NCI-H1092 treated with DMSO at 0.1 percent for 48 hours (cell line): ENCODE measurements around the gene TOMM20.
"Not testable (repeated sequence)": the region's sequence is repeated elsewhere in the genome, so short reads cannot be mapped to it uniquely, and the experiment has no call there.

Experiments used
- DNase-seq: peaks from one replicate; lab custom pipeline; 2025; lab: John Stamatoyannopoulos, UW

TOMM20 gene

DNA sequence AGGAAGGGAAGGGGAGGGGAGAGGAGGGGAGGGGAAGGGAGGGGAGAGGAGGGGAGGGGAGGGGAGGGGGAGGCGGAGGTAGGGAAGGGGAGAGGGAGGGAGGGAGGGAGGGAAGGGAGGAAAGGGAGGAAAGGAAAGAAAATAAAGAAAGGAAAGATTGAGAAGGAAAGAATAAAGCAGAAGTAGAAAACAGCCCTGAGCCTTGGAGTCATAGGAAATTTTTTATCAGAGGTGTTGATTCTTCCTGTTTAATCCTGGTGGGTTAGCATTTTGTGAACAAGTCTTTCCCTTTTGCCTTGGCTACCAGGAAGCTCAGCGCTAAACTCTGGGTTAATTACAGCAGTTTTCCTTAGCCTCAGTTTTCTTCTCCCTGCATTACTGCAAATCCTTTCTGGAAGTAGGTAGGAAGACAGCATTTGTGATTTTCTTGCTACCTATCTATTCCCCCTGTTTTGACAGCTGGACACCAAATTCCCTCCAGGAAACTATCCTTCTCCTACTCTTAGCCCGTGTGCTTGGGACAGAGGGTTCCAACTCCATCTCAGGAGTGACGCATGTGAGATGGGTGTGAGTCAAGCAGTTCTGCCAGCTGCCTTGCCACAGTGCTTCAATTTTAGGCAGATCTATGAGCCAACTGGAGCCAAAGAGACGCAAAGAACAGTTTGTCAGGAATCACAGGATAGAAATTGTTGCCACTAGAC, 26.9 kb downstream of the TOMM20 start:
- no peak for DNase-seq

DNA sequence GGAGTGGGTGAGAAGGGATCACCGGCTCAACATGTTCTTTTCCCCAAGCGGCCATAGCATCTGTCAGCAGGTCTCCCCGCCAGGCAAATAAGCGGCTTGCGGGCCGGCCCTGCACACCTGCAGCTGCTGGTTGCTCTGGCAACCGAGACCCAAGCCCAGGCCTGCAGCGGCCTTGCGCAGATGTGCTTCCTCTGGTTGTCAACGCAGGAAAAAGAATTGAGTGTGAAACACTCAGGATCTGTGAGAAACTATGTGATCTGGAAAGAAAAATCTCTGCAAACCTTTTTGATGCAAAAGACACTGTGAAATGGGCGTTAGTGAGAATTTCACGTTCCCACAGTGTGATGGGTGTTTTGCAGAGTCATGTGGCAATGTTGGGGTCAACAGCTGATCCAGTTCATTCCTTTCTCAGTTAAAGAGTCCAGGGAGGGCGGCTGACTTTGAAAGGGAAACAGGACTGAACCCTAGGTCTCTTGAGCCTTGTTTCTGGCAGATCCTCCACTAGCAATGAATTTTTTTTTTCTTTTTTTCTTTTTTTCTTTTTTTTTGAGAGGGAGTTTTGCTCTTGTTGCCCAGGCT, 28.4 kb downstream of the TOMM20 start:
- DNase-seq = peak; percentile 34

DNA sequence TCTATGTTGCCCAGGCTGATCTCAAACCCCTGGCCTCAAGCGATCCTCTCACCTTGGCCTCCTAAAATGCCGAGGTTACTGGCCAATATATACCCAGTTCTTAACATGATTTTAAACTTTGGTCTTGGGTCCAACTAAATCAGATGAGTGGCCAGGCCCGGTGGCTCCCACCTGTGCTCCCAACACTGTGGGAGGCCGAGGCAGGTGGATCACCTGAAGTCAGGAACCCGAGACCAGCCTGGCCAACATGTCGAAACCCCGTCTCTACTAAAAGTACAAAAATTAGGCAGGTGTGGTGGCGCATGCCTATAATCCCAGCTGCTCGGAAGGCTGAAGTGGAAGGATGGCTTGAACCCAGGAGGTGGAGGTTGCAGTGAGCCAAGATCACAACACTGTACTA, 29.6 kb downstream of the TOMM20 start:
- DNase-seq = no peak

DNA sequence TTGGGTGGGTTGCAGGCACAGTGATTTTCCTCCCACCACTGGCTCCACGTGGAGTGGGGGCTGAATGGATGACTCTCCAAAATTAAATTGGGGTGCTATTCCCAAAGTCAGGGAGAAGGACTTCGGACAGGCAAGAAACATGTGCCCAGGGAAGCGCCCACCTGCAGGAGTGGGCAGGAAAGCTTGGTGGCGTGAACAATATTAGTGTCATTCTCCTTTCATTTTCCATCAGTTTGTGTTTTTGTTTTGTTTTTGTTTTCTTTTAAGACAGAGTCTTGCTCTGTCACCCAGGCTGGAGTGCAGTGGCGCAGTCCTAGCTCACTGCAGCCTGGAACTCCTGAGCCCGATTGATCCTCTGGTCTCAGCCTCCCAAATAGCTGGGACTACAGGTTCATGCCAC, 30.1 kb downstream of the TOMM20 start:
- no peak for DNase-seq

DNA sequence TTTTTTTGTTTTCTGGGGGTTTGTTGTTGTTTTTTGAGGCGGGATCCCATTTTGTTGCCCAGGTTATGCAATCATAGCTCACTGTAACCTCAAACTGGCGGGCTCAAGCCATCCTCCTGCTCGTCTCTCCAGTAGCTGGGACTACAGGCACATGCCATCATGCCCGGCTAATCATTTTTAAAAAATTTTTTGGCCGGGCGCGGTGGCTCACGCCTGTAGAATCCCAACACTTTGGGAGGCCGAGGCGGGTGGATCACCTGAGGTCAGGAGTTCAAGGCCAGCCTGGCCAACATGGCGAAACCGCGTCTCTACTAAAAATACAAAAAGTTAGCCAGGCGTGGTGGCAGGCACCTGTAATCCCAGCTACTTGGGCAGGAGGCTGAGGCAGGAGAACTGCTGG, 31.1 kb downstream of the TOMM20 start:
- not testable (repeated sequence) for DNase-seq

DNA sequence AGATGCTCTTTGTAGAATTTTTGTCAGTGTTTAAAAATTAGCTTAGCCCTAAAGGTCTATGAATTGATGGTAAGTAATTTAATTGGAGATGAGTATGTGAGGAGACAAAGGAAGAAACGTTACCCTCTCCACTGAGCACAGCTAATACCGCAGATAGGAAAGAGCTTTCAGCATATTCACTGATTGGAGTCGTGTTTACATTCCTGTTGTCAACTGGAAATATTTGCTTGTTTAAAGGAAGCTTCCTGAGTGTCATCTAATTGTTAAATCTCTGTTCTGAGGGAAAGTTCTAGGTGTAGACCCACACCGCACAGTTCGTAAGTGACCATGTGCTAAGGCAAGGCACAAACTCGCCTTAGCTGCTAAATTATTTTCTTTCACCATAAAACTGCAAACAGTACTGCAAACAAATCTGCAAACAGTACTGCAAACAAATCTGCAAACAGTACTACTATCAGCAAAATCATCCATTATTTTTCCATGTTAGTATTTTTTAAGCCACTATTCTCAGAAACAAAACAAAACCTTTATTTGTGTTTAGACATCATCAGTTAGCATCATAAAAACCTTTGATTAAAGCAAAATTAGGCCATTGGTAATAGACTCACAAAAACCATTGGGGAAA, 32.6 kb downstream of the TOMM20 start:
- DNase-seq = no peak

DNA sequence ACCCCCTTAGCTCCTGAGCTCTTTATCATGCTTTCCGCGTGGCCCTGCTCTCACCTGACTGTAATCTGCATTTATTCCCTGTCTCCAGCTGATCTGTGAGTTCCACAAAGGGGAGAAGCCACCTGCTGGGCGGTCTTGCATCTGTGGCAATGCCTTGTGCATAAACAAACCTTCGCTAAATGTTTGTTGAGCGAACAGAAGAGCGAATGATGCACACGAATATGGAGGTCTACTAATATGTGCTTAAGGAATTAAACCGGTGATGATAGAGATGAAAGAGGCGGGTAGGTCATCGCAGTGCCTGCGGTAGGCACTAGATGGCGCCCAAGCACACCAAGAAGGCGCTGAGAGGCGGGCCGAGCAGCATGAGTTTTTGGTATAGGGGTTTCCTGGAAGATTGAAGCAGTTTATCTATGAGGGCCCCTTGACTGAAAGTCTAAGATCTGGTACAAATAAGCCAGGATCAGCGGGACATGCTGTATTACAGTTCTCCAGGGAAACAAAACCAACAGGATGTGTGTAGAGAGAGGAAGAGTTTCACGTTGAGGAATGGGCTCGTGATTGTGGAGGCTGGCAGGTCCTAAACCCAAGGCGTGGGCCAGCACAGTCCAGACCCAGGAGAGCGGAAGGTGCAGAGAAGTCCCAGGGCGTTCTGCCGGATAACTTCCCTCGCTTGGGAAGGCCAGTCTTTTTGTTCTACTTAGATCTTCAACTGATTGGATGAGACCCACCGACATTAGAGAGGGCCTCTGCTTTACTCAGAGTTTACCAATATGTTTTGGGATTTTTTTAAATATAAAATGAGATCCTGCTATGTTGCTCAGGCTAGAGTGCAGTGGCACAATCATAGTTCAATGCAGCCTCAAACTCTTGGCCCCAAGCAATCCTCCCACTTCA, 34.7 kb downstream of the TOMM20 start:
- peak; percentile 80 for DNase-seq

DNA sequence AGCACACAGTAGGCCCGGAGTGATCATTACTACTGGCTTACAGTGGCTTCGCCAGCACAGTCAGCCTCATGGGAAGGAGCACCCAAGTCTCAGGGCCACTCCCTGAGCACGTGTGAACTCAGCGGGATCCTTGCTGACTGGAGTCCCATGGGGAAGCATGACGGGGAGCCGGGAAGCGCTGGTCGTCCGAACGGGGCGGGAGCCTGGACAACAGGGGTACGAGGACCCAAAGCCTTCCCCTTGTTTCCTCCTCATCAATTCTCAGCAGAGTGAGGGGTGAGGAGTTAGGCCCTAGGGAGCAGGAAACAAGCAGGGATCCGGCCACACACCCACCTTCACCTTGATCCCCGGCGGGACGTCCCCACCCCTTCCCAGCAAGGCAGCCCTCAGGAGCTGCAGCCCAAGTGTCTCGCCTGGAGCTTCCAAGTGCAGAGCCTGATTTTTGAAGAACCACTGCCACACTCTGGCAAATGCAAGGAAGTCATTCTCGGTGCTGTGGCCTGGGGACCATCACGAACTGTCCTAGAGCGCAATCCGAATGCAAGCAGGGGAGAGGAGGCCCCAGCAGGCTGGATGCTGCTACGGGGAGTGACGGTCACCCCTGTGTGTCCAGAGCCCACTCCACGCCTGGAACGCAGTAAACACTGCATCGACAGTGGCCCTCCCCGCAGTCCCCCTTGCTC, 35.5 kb downstream of the TOMM20 start:
- DNase-seq = peak; percentile 22

DNA sequence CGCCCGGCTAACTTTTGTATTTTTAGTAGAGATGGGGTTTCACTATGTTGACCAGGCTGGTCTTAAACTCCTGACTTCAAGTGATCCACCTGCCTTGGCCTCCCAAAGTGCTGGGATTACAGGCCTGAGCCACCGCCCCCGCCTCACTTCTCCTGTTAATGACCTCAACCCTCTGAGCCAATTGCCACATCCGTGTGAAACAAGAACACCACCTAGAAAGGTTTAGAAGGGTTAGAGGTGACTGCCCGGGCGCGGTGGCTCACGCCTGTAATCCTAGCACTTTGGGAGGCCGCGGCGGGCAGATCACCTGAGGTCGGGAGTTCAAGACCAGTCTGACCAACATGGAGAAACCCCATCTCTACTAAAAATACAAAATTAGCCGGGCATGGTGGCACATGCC, 36.2 kb downstream of the TOMM20 start:
- DNase-seq = not testable (repeated sequence)

DNA sequence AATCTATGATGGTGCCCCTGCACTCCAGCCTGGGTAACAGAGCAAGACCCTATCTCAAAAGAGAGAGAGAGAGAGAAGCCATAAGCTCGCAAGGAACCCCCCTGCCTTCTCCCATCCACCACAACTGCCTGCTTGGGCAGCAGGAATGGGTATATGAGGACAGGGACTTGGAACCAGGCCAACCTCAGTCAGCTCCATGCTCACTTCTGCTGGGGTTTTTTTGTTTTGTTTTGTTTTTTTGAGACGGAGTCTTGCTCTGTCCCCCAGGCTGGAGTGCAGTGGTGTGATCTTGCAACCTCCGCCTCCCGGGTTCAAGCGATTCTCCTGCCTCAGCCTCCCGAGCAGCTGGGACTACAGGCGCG, 36.6 kb downstream of the TOMM20 start:
- not testable (repeated sequence) for DNase-seq

DNA sequence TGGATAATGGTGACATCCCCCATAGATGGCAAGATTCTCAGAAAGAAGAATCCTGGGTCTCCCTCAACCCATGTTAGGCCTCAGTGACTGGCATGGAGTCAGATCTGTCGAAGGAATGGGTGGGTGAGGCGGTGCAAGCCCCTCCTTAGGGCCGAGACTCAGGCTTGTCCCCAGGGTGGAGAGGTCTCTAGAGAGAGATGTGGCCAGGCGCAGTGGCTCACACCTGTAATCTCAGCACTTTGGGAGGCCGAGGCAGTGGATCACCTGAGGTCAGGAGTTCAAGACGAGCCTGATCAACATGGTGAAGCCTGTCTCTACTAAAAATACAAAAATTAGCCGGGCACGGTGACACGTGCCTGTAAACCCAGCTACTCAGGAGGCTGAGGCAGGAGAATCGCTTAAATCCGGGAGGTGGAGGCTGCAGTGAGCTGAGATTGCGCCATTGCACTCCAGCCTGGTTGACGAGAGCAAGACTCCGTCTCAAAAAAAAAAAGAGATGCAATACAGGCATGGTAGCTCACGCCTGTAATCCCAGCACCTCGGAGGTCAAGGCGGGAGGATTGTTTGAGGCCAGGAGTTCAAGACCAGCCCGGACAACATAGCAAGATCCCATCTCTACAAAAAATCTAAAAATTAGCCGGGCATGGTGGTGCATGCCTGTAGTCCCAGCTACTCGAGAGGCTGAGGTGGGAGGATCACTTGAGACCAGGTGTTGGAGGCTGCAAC, 37.2 kb downstream of the TOMM20 start:
- DNase-seq = not testable (repeated sequence)

DNA sequence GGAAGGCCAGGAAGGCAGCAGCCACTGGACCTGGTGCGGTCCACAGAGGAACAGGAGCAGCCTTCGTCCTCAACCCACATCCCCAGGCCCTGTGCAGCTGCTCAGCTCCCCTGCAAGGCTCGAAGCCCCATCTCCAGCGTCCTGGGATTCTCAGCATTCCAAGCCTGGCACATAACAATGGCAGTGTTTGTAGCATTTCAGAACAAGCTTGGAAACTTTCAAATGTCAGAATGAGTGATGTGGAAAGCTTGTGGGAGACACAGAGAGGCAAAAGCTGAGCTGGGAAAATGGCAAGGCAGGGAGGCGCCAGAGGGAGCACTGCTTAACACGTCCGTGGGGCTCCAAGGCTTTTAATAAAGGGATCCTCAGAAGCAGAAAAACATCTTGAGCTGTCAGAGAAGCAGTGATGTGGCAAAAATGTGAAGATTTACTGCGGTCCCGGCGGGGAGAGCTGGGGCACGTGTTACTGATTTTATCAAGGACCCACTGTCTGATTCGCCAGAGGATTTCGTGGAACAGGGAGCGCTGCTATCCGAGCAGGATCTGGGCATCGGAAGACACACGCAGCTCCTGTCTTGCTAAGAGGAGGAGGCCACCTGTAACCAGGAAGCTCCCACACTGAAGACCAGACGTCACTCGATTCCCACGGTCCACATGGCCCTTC, 38.1 kb downstream of the TOMM20 start:
- no peak for DNase-seq

DNA sequence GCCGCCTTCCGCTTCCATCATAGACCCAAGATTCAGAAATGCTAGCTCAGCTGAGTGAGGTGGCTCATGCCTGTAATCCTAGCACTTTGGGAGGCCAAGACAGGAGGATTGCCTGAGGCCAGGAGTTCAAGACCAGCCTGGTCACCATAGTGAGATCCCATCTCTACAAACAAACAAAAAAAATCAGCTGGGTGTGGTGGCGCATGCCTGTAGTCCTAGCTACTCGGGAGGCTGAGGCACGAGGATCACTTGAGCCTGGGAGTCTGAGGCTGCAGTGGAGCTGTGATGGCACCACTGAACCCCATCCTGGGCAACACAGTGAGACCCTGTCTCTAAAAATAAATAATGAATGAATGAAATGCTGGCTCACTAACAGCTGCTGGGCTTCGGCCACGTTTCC, 39.7 kb downstream of the TOMM20 start:
- DNase-seq = no peak

DNA sequence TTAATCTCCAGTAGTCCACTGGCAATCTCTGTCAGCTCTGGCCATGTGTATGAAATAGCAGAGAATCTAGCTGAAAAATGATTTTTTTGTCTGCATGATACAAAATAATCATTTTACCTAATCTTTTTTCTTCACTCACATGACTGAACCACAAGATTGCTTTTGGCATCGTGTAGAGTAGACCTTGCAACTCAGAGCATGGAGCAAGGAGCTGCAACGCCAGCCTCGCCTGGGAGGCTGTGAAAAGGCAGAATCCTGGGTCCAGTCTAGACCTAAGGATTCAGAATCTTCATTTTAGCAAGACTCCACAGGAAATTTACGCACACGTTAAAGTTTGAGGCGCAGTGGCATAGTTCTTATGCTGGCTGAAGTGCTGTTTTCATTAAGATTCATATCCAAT, 40.2 kb downstream of the TOMM20 start:
- DNase-seq = no peak

DNA sequence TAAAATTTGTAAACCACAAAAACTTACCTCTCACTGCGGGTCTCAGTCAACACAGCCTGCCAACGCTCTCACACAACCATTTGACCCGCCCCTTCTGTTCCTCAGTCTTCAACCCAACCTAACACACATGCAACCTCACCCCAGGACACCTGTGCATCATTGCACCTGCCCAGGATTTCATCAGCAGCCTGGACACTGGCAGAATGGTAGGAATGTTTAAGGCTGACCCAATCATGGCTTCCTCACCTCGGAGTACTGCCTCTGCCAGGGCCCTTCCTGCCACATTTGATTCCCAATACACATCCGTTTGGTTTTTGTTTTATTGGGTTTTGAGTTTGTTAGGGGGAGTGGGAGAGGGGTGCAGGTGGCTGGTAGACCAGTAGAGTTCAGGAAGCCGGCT, 40.7 kb downstream of the TOMM20 start:
- DNase-seq = no peak

DNA sequence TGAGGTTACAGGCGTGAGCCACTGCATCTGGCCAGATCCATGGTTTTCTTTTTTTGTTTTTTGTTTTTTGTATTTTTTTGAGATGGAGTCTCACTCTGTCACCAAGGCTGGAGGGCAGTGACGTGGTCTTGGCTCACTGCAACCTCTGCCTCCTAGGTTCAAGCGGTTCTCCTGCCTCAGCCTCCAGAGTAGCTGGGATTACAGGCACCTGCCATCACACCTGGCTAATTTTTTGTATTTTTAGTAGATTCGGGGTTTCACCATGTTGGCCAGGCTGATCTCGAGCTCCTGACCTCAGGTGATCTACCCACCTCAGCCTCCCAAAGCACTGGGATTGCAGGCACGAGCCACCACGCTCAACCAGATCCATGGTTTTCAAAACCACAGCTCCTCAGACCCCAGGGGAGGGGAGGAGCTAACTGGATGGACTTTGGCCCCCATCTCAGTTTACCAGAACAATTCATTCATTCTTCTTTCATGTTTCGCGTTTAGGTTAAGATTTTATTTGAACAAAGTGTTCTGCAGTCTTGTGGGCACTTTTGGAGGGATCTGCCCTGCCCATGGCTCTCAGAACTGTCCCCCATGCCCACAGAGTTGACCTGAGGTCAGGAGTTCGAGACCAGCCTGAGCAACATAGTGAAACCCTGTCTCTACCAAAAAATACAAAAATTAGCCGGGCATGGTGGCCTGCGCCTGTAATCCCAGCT, 43.1 kb downstream of the TOMM20 start:
- DNase-seq = not testable (repeated sequence)

DNA sequence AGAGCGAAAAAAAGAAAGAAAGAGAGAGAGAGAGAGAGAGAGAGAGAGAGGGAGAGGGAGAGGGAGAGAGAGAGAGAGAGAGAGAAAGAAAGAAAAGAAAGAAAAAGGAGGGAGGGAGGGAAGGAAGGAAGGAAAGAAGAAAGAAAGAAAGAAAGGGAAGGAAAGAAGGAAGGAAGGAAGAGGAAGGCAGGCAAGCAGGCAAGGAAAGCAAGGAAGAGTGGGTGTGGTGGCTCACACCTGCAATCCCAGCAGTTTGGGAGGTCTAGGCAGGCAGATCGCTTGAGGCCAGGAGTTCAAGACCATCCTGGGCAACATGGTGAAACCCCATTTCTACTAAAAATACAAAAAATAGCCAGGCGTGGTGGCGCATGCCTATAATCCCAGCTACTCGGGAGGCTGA, 47.8 kb downstream of the TOMM20 start:
- not testable (repeated sequence) for DNase-seq

DNA sequence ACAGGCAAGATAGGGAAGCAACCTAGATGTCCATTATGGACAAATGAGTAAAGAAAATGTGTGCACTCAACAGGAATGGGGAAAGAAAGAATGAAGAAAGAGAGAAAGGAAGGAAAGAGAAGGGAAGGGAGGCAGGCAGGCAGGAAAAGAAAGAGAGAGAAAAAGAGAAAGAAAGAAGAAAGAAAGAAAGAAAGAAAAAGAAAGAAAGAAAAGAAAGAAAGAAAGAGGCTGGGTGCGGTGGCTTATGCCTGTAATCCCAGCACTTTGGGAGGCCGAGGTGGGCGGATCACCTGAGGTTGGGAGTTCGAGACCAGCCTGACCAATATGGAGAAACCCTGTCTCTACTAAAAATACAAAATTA, 48.4 kb downstream of the TOMM20 start:
- DNase-seq = not testable (repeated sequence)

DNA sequence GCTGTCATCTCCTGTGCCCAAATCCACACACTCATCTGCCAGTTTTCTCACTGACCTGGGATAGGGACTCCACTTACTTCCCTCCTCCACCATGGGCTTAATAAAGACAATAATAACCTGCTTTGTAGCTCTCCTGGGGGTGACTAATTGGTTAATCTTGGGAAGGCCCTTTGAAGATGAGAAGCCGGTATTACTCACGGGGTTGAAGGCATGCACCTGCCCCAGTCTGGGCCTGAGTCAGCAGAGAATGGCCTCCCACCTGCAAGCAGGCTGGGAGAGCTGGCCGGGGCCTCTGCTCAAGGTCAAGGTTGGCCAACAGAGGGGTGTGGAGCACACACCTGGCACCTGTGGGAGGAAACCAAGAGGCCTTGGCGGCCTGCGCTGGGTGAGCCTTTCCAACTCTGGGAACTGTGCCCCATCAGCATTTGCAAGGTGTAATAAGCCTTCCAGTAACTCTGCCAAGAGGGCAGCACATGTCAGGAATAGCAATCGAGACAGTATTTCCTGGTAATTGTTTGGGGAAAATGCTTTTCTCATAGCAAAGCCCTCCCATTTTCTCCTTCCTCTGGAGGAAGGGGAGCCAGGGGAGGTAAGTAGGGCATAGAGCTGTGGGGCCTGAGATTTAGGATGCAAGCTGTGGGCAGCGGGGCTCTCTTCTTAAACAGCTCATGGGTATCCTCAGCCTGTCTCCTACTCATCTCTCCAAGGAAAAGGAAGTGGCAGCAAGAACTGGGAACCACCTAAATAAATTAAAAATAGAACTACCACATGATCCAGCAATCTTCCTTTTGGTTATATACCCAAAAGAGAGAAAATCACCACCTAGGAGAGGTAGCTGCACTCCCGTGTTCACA, 49.0 kb downstream of the TOMM20 start:
- peak; percentile 44 for DNase-seq
